ENCODE results near the gene ENTREP3.
A peak's percentile ranks its signal among the peaks of the same experiment; 100 is the strongest.
"Not testable (repeated sequence)": the region's sequence is repeated elsewhere in the genome, so short reads cannot be mapped to it uniquely, and the experiment has no call there.

The ENTREP3 gene

DNA sequence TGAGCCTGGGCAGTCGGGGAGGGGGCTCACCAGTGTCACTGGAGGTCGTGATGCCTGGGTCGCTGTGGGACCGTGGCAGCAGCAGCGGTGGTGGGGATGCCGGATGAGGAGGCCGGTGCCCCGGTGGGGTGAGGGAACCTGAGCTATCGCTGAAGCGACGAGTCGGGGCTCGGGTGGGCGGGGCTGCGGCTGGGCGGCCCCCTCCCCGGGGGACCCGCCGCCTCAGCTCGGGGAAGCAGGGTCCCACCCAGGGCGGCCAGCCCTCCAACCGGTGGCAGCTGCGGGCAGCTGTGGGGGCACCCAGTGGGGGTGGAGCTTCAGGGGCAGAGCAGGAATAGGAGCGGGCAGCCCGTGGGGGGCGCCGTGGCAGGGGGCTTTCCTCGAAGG, 5.0 kb downstream of the ENTREP3 start:
- no peak for DNase-seq

DNA sequence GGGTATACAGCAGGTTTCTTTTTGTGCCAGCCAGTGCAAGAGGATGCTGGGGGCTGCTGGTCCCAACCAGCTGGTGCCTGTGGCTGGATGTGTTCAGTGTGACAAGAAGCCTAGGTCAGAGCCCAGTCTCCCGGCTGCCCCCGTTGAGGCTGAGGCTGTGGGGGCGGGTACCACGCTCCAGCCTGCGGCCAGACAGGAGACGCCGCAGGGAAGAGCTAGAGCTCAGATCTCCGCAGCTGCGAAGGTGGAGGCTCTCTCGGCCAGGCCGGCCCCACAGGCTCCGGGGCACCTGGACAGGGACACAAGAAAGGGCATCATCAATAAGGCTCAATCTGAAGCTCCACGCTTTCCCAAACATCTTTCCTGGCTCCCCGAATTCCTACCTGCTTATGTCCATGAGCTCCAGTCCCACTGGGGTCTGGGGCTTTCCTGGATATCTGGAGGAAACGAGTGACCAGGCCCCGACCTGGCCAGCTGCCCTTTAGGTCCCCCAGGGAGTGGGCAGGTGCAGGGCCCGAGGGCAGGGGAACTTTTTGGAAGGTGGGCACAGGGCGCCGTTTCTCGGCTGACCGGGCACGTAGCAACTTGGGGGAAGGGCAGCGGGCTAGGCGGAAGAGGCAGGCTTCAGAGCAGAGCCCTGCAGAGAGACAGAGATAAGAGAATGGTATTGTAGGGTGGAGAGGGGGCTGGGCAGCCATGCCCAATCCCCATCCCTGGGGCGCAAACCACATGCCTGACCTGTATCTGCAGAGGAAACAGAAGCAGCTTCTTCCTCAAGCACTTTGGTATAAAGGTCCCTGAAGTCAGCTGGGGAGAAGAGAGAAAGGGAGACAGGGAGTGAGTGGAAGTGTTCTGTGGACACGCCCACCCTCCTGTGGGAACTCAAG, 7.4 kb downstream of the ENTREP3 start:
- DNase-seq, result no peak

DNA sequence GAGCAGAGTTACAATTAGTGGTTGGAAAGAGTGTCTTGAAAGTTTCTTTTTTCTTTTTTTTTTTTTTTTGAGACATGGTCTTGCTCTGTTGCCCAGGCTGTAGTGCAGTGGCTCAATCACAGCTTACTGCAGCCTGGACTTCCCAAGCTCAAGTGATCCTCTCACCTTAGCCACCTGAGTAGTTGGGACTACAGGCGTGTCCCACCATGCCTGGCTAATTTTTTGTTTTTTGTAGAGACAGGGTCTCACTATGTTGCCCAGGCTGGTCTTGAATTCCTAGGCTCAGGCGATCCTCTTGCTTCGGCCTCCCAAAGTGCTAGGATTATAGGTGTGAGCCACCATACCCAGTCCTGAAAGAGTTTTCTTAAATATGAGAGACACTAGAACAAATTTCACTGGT, 8.5 kb downstream of the ENTREP3 start:
- not testable (repeated sequence) for DNase-seq

DNA sequence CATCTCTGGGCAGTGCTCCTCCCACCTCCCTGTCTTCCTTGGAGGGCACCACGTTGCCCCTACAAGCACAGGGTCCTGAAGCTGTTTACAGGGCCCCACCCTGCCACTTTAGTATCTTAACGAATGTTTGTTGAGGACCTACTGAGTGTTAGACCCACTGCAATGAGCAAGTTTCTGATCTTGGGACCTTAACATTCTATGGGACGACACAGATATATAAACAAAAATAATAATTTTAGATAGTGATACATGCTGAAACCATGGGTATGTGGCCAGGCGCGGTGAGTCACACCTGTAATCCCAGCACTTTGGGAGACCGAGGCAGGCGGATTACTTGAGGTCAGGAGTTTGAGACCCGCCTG, 10.1 kb downstream of the ENTREP3 start:
- DNase-seq, result no peak

DNA sequence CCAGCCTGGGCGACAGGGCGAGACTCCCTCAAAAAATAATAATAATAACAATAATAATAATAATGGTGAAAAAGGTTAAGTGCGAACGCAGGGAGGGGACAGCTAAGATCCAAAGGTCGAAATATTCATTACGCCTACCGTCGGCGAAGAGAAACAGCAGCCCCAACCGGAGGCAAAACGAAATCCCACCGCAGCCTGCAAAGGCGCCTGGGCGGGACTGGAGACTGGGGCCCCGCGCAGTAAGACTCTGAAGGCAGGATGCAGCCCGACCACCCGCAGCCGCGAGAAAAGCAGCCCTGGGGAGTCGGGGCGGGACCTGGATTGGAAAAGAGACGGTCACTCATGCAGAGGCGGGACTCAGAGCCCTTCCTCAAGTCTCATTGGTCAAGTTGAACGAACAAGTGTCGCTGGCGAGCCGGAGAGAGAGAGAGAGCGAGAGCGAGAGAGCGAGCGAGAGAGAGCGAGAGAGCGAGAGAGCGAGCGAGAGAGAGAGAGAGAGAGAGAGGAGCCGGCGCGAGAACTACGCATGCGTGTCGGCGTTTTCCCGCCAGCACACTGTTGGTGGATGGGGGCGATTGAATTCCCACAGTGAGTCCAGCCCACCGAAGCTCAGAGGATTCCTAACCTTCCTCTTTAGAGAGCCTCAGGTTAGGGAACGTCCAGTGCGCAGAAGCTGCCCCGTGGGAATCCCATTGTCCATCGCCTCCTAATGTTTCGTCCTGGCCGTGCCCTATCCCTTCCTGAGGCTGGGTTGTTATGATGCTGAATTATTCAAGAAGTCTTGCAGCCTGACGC, 10.7 kb downstream of the ENTREP3 start:
- DNase-seq, result peak; percentile 99

DNA sequence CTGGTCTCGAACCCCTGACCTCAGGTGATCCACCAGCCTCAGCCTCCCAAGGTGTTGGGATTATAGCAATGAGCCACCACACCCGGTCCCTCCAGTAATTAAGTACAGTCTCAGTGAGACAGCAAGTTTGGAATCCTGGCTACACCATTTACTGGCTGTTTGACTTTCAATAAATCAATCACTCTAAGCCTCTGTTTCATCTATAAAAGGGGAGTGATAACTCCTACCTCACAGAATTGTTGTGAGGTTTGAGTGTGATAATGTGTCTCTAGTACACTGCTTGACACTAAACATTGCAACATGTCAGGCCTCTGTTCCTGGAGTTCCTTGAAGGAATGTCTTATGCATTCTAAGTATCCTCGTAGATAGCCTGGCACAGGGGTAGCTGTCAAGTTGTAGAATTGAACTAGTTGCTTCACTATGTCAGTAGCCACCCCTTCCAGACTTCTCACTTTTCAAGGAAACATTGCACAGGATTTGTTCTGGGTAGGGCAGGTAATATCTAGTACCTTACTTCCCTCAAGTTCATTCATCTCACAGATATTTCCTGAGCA, 12.4 kb downstream of the ENTREP3 start:
- no peak for DNase-seq

DNA sequence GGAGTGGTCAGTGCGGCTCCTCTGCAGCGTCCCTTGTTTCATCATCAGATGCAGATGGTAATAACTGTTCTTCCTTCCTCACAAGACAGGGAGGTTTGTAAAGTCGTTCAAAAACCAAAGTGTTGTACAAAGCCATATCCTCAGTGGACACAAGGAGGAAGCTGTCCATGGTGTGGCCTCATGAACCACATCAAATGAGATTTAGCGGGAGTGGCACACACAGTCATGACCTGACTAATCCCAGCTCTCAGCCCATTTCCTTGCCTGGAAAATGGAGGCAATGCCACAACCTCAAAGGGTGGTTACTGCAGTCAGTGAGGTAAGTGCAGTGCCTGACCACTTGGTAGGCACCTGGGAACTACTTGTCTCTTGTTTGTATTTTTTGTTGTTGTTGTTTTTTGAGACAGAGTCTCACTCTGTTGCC, 13.4 kb downstream of the ENTREP3 start:
- DNase-seq, result no peak

DNA sequence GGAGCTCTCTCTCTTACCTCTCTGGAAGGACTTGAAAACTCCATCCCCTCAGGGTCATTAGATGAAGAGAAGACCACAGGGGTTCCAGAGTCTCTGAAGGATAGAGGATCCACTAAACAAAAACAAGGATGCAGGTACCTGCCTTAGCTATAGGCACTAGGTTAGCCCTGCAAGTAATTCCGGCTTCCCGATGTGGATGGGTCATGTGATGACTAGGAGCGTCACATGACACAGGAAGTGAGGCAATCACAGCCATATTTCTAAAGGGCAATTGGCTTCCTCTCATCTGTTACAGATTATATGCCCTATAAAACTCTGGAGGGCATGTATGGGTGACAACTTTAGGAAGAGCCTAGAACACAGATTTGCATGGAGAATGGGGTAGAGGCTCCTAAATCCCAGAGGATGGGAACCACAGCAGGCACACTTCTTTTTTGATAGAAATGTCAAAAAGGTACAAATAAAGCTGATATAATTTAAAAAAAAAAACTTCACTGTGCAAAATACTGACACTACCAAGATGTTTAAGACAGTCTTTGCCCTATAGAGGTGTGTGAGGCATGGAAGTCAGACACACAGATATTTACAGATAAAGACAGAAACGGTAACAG, 14.1 kb downstream of the ENTREP3 start:
- DNase-seq, result peak; percentile 80

DNA sequence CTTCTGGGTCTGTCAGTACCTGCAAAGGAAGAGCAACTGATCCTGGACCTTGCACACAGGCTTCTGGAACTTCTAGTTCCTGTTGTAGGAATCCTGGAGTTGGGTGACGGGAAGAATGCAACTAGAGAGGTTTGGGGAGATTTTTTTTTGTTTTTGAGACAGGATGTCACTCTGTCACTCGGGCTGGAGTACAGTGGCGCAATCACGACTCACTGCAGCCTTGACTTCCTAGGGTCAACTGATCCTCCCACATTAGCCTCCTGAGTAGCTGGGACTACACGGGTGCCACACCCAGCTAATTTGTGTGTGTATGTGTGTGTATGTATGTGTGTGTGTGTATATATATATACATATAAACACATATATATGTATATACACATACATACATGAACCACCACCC, 18.8 kb downstream of the ENTREP3 start:
- DNase-seq, result no peak

DNA sequence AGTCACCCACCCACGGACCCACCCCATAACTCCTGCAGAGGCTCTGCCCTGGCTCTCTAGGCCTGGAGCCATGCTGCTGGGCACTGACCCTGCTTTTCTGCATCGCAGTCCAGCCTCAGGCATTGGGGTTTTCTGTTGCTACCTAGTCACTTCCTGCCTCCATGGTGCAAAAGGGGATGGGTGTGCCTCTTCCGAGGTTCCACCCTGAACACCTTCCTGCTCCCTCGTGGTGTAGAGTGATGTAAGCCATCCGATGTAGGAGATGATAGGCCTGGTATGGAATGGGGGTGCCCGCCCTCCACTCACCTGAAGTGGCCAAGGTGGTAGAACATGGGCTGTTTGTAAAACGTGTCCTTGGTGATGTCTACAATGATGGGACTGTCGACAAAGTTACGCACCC, 19.9 kb downstream of the ENTREP3 start:
- DNase-seq, result not testable (repeated sequence)

DNA sequence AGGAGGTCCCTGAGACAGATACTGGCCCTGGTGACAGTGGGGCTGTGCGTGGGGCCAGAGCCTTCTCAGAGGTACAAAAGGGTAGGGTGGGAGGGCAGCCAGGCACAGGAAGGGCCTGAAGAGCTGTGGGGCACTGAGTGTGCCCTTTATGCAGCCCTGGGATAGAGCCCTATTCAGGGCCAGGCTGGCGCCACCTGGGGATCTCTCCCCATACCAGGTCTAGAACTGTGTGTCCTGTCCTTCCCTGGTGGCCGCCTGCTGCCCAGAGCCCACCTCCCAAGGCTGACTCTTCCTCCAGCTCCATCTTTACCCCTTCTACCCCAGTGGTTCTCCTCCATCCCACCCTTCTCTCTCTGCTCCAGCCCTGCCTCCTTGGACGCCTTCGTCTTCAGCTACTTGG, 21.8 kb downstream of the ENTREP3 start:
- not testable (repeated sequence) for DNase-seq

DNA sequence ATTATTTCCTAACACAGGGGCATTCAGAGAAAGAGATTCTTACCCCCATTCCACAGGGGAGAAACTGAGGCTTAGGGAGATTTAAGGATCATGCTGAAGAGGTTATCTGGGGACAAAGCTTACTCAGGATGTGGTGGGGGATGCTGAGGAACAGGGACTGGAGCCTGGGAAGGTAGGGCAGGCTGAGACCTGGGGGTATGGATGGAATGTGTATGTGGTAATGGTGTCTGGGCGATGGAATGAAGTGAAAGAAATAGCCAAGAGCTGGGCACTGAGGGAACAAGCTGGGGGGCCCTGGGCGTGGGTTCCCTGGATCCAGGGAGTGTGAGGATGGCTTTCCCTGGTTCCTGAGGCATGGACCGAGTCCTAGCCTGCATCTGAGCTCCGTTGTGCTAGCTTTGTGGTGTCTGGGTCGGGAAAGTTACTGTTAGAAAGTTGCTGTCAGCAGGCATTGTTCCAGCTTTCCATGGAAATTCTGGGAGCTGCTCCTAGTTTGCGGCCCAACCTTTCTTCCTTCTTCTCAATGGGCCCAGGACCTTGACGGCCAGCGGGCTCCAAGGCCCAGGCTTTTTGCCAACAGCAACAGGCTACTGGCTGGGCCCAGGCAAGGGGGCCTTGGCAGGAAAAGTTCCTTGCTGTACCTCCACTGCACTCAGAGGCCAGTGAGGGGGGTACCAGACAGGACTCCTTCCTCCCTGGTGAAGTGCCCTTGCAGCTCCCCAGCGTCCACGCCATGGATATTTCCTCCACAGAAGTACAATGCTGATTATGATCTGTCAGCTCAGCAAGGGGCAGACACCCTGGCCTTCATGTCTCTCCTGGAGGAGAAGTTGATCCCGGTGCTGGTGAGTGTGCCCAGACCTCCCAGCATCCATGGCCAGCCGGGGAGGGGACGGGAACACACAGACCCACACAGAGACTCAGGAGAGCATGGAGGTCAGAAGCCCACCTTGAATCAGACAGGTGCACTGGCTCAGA, 23.0 kb downstream of the ENTREP3 start:
- DNase-seq, result not testable (repeated sequence)

DNA sequence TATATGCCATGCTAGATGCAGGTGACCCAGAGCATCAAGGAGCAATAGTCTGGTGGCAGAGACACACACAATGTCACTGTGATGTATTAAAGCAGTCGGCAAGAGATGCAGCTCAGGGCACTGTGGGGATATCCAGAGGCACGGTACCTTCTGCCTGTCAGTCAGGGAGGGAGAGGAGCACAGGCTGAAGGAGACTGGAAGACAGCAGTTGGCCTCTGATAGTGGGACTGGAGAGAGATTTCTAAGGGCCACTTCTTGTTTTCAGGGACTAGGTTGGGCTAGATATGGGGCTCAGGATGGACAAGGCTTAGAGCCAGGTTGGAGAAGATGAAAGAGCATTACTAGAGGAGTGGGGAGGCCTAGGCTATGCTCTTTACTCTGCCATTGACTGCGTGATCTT, 24.0 kb downstream of the ENTREP3 start:
- not testable (repeated sequence) for DNase-seq

DNA sequence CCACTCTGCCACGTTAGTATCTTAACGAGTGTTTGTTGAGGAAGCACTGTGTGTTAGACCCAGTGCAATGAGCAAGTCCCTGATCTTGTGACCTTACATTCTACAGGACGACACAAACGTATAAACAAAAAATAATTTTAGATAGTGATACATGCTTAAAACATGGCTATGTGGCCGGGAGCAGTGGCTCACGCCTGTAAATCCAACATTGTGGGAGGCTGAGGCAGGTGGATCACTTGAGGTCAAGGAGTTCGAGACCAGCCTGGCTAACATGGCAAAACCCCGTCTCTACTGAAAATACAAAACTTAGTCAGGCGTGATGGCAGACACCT, 27.2 kb downstream of the ENTREP3 start:
- no peak for DNase-seq

DNA sequence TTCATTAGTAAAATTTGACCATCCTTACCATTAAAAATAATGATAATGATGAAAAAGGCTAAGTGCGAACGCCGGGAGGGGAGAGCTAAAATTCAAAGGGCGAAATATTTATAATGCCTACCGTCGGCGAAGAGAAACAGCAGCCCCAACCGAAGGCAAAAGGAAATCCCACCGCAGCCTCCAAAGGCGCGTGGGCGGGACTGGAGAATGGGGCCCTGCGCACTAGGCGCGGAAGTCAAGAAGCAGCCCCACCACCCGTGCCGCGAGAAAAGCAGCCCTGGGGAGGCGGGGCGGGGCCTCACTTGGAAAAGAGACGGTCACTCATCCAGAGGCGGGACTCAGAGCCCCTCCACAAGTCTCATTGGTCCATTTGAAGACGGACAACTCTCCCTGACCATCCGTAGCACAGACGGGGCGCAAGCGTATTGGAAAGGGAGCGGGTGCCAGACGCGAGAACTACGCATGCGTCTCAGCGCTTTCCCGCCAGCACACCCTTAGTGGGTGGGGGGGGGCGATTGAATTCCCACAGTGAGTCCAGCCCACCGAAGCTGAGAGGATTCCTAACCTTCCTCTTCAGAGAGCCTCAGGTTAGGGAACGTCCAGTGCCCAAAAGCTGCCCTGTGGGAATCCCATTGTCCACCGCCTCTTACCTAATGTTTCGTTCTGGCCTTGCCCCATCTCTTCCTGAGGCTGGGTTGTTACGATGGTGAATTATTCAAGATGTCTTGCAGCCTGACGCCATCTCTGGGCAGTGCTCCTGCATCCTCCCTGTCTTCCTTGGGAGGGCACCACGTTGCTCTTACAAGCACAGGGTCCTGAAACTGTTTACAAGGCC, 27.8 kb downstream of the ENTREP3 start:
- peak; percentile 99 for DNase-seq

DNA sequence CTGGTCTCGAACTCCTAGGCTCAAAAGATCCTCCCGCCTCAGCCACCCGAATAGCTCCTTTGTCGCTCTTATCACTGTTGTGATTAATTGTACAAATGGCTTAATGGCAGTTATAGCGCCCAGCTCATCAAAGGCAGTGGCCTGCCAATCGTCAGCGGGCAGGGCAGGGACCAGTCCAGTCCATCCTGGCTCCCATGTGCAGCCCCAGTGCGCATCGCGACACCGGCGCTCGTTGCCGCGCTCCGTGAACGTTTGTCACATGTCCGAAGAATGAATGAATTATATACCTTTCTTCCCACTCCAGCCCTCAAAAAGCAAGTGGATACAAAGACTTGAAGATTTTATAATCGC, 28.4 kb downstream of the ENTREP3 start:
- peak; percentile 54 for DNase-seq

DNA sequence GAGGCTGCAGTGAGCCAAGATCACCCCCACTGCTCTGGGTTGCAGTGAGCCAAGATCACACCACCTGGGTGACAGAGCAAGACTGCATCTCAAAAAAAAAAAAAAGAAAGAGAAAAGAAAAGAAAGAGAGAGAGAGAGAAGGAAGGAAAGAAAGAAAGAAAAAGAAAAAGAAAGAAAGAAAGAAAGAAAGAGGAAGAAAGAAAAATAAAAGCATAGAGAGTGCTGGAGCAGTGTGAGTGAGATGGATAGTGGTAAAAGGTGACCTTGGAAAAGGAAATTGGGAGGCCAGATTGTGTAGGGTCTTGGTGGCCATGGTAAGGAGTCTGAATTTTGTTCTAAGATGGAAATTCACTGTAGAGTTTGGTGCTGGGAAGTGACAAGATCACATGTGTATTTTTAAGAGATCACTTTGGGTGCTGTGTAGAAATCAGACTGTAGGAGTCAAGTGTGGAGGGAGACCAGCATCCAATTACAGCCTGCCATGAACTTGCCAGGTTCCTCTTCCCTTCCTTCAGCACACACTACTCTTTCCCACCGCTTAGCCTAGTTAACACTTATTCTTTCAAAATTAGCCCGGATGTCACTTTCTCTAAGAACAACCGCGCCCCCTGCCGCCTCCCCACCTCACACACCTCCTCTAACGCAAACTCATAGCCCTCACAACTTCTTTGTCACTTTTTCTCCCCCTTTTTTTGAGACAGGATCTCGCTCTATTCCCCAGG, 28.9 kb downstream of the ENTREP3 start:
- DNase-seq, result peak; percentile 79

DNA sequence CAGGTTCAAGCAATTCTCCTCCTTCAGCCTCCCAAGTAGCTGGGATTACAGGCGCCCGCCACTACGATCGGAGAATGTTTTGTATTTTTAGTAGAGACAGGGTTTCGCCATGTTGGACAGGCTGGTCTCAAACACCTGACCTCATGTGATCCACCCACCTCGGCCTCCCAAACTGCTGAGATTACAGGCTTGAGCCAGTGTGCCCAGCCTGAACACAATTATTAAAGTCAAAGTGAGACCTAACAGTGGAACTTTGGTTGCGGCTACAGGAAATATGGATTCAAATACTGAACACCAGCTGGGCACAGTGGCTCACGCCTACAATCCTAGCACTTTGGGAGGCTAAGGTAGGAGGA, 29.9 kb downstream of the ENTREP3 start:
- not testable (repeated sequence) for DNase-seq

DNA sequence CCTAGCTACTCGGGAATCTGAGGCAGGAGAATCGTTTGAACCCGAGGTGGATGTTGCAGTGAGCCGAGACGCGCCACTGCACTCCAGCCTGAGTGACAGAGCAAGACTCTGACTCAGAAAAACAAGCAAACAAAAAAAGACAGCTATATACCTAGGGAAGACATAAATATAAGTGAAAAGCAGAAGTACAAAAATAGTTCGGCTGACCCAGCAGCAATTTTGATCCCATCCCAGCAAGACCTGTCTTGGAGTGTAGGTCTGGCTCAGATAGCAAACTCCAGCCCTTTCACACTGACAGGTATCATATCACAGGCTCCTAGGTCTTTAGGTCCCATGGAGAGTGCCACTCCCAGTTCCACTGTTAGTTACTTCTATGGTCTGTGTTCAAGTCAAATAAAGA, 32.2 kb downstream of the ENTREP3 start:
- DNase-seq, result no peak

DNA sequence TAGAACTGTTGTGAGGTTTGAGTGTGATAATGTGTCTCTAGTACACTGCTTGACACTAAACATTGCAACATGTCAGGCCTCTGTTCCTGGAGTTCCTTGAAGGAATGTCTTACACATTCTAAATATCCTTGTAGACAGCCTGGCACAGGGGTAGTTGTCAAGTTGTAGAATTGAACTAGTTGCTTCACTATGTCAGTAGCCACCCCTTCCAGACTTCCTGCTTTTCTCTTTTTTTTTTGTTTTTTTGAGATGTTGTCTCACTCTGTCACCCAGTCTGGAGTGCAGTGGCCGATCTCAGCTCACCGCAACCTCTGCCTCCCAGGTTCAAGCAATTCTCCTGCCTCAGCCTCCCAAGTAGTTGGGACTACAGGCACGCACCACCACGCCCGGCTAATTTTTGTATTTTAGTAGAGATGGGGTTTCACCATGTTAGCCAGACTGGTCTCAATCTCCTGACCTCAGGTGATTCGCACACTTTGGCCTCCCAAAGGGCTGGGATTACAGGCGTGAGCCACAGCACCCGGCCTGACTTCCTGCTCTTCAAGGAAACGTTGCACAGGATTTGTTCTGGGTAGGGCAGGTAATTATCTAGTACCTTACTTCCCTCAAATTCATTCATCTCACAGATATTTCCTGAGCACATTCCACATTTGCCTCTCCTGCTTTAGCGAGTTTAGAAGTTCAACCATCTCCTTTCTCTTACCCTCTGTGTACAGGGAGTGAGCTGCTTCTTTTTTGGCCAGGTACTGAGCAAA, 34.9 kb downstream of the ENTREP3 start:
- DNase-seq, result not testable (repeated sequence)

Data from HCEC 1CT (cell line).